Measurements from ENCODE around the gene C10orf90. TPM values are rescaled to one million over a fixed set of nuclear protein-coding genes. Genes with fewer than 3 reads are reported as not detected.

The C10orf90 gene
- total RNA-seq, 4 donors from 2014 or later: 2.7 to 5.8 (median 4.0) TPM

GRCh38 chr10:126705131-126705530 is 34.6 kb upstream of the C10orf90 start:
- no peak overlapping the region for H3K4me3 ChIP-seq (ENCODE audit: low read depth, poor library complexity, severe bottlenecking)
- intact Hi-C loops (cut with DNase I; ENCODE audit: low total_unique reads): no loop called here
- TF ChIP-seq POLR2A (IDR thresholded peaks at IDR 0.05) (no peak), CTCF (IDR thresholded peaks at IDR 0.05) (no peak)
- DNase-seq (ENCODE audit: low spot score in 2 of 2): no peak
- WGBS, 2 donors: 58% methylated on average over 5 of the region's 5 CpGs

DNA sequence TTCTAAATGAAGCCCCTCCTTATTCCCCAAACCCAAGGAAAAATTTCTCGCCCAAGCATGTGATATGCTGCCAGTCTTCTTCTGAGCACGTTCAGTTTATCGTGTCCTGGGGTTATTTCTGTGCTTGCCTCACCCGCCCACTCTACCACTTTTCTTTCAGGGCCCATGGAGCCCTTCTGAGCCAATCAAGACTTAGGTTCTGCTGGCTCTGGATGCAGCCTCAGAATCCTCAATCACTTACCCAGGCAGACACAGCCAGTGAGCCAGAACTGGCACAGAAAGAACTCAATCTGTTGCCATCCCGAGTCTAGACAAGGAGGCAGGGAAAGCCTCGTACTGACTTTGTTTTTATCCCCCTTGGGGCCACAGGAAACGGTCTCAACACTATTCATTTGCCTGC is 34.2 kb upstream of the C10orf90 start:
- no peak overlapping the region for H3K4me3 ChIP-seq (ENCODE audit: low read depth, poor library complexity, severe bottlenecking)
- TF ChIP-seq CTCF (IDR thresholded peaks at IDR 0.05) (no peak), POLR2A (IDR thresholded peaks at IDR 0.05) (no peak)
- DNase-seq (ENCODE audit: low spot score in 2 of 2): no peak
- 39 to 50% methylated on average over 7 of the region's 7 CpGs for WGBS, 2 donors
- intact Hi-C loops (cut with DNase I; ENCODE audit: low total_unique reads): no loop called here

- no peak for TF ChIP-seq POLR2A (IDR thresholded peaks at IDR 0.05)
- no peak for TF ChIP-seq CTCF (IDR thresholded peaks at IDR 0.05)
- no peak overlapping the region for H3K4me3 ChIP-seq (ENCODE audit: low read depth, poor library complexity, severe bottlenecking)
- 88 to 96% methylated on average over 3 of the region's 3 CpGs for WGBS, 2 donors
- no peak for DNase-seq (ENCODE audit: low spot score in 2 of 2)
- intact Hi-C loops (cut with DNase I; ENCODE audit: low total_unique reads): no loop called here
Measured at GRCh38 chr10:126702181-126702580, 31.7 kb upstream of the C10orf90 start.

GRCh38 chr10:126701526-126701925 is 31.0 kb upstream of the C10orf90 start:
- intact Hi-C loops (cut with DNase I; ENCODE audit: low total_unique reads): no loop called here
- no peak overlapping the region for H3K4me3 ChIP-seq (ENCODE audit: low read depth, poor library complexity, severe bottlenecking)
- TF ChIP-seq POLR2A (IDR thresholded peaks at IDR 0.05): no peak
- 81 to 85% methylated on average over 2 of the region's 2 CpGs for WGBS, 2 donors
- DNase-seq (ENCODE audit: low spot score in 2 of 2): no peak

DNA sequence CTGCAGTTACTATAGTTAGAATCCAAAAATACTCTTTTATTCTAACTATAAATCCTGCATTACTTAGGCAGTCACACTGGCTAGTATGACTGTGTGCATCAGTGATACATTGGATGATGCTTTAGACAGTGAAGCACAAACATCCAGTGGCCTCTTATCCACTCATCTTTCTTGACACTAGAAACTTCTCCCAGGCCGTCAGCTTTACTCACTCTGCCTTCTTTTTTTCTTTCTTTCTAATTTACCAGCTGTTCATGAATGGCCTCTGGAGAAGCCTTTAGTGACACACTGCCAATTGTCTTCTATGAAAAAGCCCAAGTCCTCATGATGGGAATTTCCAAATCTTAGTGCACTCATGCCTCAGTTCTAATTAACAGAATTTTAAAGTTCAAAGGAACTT is 26.2 kb upstream of the C10orf90 start:
- DNase-seq (ENCODE audit: low spot score in 2 of 2): no peak
- 41 to 51% methylated on average over 1 of the region's 1 CpG for WGBS, 2 donors
- TF ChIP-seq POLR2A (IDR thresholded peaks at IDR 0.05) (no peak), CTCF (IDR thresholded peaks at IDR 0.05) (no peak)
- H3K4me3 ChIP-seq (ENCODE audit: low read depth, poor library complexity, severe bottlenecking): no peak overlapping the region
- intact Hi-C loops (cut with DNase I; ENCODE audit: low total_unique reads): no loop called here

GRCh38 chr10:126691456-126691855 is 21.0 kb upstream of the C10orf90 start:
- no peak for TF ChIP-seq POLR2A (IDR thresholded peaks at IDR 0.05)
- no peak for TF ChIP-seq CTCF (IDR thresholded peaks at IDR 0.05)
- WGBS, 2 donors: 65 to 81% methylated on average over 1 of the region's 1 CpG
- intact Hi-C loops (cut with DNase I; ENCODE audit: low total_unique reads): no loop called here
- DNase-seq (ENCODE audit: low spot score in 2 of 2): no peak
- no peak overlapping the region for H3K4me3 ChIP-seq (ENCODE audit: low read depth, poor library complexity, severe bottlenecking)
